ENCODE results near the gene ZBTB18.

The ZBTB18 gene

GRCh38 chr1:244044423-244044822 is 6.7 kb upstream of the ZBTB18 start:
- no peak for TF ChIP-seq FOXP2 (optimal IDR thresholded peaks at IDR 0.05; ENCODE audit: borderline replicate concordance, extremely low read depth, extremely low read length, insufficient read depth)

DNA sequence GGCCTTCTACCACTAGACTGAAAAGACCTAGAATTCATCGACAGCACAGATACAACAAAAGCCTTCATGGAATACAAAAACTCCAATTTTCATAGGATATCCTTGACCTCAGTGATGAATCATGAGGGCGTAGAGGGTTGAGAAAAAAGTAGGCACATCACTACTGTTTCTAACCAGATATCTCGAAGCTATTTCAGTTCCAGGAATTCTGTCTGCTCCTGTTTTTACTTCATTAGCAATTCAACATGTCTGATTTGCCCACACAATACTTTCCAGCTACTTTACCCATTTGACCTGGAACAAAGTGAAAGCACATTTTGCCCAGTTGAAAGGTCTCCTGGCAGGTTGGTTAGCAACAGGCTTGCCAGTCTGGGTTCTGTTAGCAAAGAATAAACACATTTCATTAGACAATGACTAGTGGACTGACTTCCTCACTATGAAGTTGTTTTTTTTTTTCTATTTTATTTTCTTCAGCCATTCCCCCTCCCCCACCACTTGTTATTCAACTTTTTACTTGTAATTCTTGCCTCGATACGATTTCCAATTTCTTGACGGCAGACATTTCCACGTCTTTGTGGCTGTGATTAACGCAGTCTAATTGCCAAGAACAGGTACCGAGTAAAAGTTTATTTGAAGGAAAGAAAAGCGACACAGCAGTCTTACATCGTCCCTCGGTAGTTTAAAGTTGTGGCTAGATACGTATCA is 4.0 kb upstream of the ZBTB18 start:
- TF ChIP-seq, protein P1, sequence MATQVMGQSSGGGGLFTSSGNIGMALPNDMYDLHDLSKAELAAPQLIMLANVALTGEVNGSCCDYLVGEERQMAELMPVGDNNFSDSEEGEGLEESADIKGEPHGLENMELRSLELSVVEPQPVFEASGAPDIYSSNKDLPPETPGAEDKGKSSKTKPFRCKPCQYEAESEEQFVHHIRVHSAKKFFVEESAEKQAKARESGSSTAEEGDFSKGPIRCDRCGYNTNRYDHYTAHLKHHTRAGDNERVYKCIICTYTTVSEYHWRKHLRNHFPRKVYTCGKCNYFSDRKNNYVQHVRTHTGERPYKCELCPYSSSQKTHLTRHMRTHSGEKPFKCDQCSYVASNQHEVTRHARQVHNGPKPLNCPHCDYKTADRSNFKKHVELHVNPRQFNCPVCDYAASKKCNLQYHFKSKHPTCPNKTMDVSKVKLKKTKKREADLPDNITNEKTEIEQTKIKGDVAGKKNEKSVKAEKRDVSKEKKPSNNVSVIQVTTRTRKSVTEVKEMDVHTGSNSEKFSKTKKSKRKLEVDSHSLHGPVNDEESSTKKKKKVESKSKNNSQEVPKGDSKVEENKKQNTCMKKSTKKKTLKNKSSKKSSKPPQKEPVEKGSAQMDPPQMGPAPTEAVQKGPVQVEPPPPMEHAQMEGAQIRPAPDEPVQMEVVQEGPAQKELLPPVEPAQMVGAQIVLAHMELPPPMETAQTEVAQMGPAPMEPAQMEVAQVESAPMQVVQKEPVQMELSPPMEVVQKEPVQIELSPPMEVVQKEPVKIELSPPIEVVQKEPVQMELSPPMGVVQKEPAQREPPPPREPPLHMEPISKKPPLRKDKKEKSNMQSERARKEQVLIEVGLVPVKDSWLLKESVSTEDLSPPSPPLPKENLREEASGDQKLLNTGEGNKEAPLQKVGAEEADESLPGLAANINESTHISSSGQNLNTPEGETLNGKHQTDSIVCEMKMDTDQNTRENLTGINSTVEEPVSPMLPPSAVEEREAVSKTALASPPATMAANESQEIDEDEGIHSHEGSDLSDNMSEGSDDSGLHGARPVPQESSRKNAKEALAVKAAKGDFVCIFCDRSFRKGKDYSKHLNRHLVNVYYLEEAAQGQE (IDR thresholded peaks at IDR 0.05; ENCODE audit: insufficient read depth in 1 of 2, low read depth in 2 of 2, low read length in 2 of 2), result no peak
- TF ChIP-seq SIN3A (IDR thresholded peaks at IDR 0.05; ENCODE audit: borderline replicate concordance, insufficient read depth, low read length) (no peak), POLR2AphosphoS5 (IDR thresholded peaks at IDR 0.05; ENCODE audit: low read depth, low read length) (no peak), TAF1 (IDR thresholded peaks at IDR 0.05; ENCODE audit: borderline replicate concordance, insufficient read depth, low read length) (no peak), FOXP2 (optimal IDR thresholded peaks at IDR 0.05; ENCODE audit: borderline replicate concordance, extremely low read depth, extremely low read length, insufficient read depth) (no peak)

- TF ChIP-seq, protein P1 (IDR thresholded peaks at IDR 0.05; ENCODE audit: insufficient read depth in 1 of 2, low read depth in 2 of 2, low read length in 2 of 2), result no peak
- TF ChIP-seq FOXP2 (optimal IDR thresholded peaks at IDR 0.05; ENCODE audit: borderline replicate concordance, extremely low read depth, extremely low read length, insufficient read depth), result no peak
- no peak; the same call in 1 of the 2 replicates for TF ChIP-seq POLR2AphosphoS5 (IDR thresholded peaks at IDR 0.05; ENCODE audit: low read depth, low read length)
- no peak for TF ChIP-seq SIN3A (IDR thresholded peaks at IDR 0.05; ENCODE audit: borderline replicate concordance, insufficient read depth, low read length)
- peak; percentile 58; the same call in 1 of the 2 replicates for TF ChIP-seq TAF1 (IDR thresholded peaks at IDR 0.05; ENCODE audit: borderline replicate concordance, insufficient read depth, low read length)
Measured at GRCh38 chr1:244047621-244048255, 3.3 kb upstream of the ZBTB18 start.

GRCh38 chr1:244048256-244049161 is 2.6 kb upstream of the ZBTB18 start:
- TF ChIP-seq SIN3A (IDR thresholded peaks at IDR 0.05; ENCODE audit: borderline replicate concordance, insufficient read depth, low read length) (no peak), FOXP2 (optimal IDR thresholded peaks at IDR 0.05; ENCODE audit: borderline replicate concordance, extremely low read depth, extremely low read length, insufficient read depth) (no peak), TAF1 (IDR thresholded peaks at IDR 0.05; ENCODE audit: borderline replicate concordance, insufficient read depth, low read length) (no peak), POLR2AphosphoS5 (IDR thresholded peaks at IDR 0.05; ENCODE audit: low read depth, low read length) (no peak; the same call in 1 of the 2 replicates)
- TF ChIP-seq, protein P1 (IDR thresholded peaks at IDR 0.05; ENCODE audit: insufficient read depth in 1 of 2, low read depth in 2 of 2, low read length in 2 of 2), result no peak
